Measurements from ENCODE around the gene OCEL1.
A peak's percentile ranks its signal among the peaks of the same experiment; 100 is the strongest.

Gene OCEL1

GRCh38 chr19:17211547-17212446 is 14.2 kb upstream of the OCEL1 start:
- H3K36me3 ChIP-seq (ENCODE audit: insufficient read depth, insufficient read length, low read length), result peaks cover 61% of the 10 kb centered on the region
- no peaks in the 10 kb centered on the region for H3K27me3 ChIP-seq (ENCODE audit: insufficient read depth, insufficient read length)
- H3K9me3 ChIP-seq (ENCODE audit: insufficient read depth, low read length), result no peaks in the 10 kb centered on the region
- no peak overlapping the region for H3K4me3 ChIP-seq (ENCODE audit: insufficient read length, low read depth)
- DNase-seq (ENCODE audit: low read depth, low spot score), result no peak
- TF ChIP-seq ZNF274 (IDR thresholded peaks at IDR 0.05; ENCODE audit: low read depth, low read length), result no peak
- no peak for TF ChIP-seq SUZ12 (IDR thresholded peaks at IDR 0.05; ENCODE audit: extremely low read depth, insufficient read depth, insufficient read length)
- TF ChIP-seq YY1 (IDR thresholded peaks at IDR 0.05; ENCODE audit: insufficient read depth, insufficient read length), result no peak
- peaks cover 21% of the 10 kb centered on the region for H3K4me1 ChIP-seq (ENCODE audit: insufficient read depth, insufficient read length)
- H3K9ac ChIP-seq (ENCODE audit: insufficient read length, low read depth), result peak overlapping the region; percentile 13

DNA sequence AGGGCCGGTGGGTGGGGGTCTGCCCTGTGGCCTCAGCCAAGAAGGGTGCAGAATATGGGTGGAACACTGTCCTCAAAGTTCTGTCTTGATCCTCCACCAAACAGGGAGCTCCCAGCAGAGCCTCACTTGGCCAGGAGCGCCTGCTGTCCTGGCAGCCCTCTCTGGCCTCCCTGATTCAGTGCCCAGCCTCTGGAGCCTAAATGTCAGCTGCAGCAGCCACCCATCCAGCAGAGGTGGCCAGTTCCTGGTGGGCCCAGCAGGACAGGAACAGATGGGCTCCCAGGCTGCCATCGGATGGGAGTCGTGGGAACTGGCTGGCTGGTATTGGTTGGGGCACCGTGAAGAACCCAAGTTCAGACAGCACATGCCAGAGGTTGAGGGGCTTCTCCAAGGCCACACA is 12.7 kb upstream of the OCEL1 start:
- Histone ChIP-seq H3K4me3 (ENCODE audit: insufficient read length, low read depth) (no peak overlapping the region), H3K4me1 (ENCODE audit: insufficient read depth, insufficient read length) (peaks cover 21% of the 10 kb centered on the region), H3K27me3 (ENCODE audit: insufficient read depth, insufficient read length) (no peaks in the 10 kb centered on the region), H3K9me3 (ENCODE audit: insufficient read depth, low read length) (no peaks in the 10 kb centered on the region), H3K9ac (ENCODE audit: insufficient read length, low read depth) (no peak overlapping the region), H3K36me3 (ENCODE audit: insufficient read depth, insufficient read length, low read length) (peaks cover 71% of the 10 kb centered on the region)
- TF ChIP-seq YY1 (IDR thresholded peaks at IDR 0.05; ENCODE audit: insufficient read depth, insufficient read length) (no peak), SUZ12 (IDR thresholded peaks at IDR 0.05; ENCODE audit: extremely low read depth, insufficient read depth, insufficient read length) (no peak), ZNF274 (IDR thresholded peaks at IDR 0.05; ENCODE audit: low read depth, low read length) (no peak)
- no peak for DNase-seq (ENCODE audit: low read depth, low spot score)

DNA sequence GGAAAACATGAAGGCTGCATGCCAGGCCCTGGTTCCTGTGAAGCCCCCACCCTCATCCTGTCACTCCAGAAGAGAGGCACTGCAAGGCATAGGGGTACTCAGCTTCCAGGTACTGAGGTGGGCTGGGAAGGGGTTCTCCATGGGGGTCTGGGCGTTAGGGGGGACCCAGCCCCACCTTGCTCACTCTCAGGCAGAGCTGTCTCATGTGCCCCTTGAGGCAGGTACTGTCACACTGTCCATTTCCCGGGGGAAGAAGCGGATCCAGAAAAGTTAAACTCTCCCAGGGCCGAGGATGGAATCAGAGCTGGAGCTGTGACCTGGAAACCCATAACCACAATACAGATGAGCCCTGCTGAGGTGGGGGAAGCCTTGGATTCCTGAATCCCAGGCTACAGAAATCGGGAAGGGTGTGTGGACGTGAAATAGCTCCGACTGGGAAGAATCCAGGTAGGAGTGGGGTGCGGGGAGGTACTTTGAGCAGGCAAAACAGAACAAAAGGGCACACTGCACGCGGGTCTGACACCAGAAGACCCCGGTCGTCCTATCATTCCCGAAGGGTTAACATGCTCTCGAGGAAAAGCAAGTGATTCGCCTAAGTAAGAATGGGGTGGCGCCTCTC is 11.4 kb upstream of the OCEL1 start:
- H3K9me3 ChIP-seq (ENCODE audit: insufficient read depth, low read length), result no peaks in the 10 kb centered on the region
- H3K27me3 ChIP-seq (ENCODE audit: insufficient read depth, insufficient read length), result no peaks in the 10 kb centered on the region
- DNase-seq (ENCODE audit: low read depth, low spot score), result no peak
- TF ChIP-seq ZNF274 (IDR thresholded peaks at IDR 0.05; ENCODE audit: low read depth, low read length) (no peak), YY1 (IDR thresholded peaks at IDR 0.05; ENCODE audit: insufficient read depth, insufficient read length) (no peak), SUZ12 (IDR thresholded peaks at IDR 0.05; ENCODE audit: extremely low read depth, insufficient read depth, insufficient read length) (no peak)
- peaks cover 67% of the 10 kb centered on the region for H3K36me3 ChIP-seq (ENCODE audit: insufficient read depth, insufficient read length, low read length)
- H3K4me1 ChIP-seq (ENCODE audit: insufficient read depth, insufficient read length), result peaks cover 11% of the 10 kb centered on the region
- peak overlapping the region; percentile 73 for H3K4me3 ChIP-seq (ENCODE audit: insufficient read length, low read depth)
- peak overlapping the region; percentile 95 for H3K9ac ChIP-seq (ENCODE audit: insufficient read length, low read depth)

GRCh38 chr19:17215127-17215971 is 10.7 kb upstream of the OCEL1 start, which contains the start of gene USE1:
Gene USE1, plus strand, starts transcription at chr19:17215357. Its CDS starts 49 bp downstream, at chr19:17215406.
- H3K4me1 ChIP-seq (ENCODE audit: insufficient read depth, insufficient read length), result peaks cover 7% of the 10 kb centered on the region
- H3K9ac ChIP-seq (ENCODE audit: insufficient read length, low read depth), result peak within 1 kb of the TSS; percentile 95
- peak; percentile 89 for DNase-seq (ENCODE audit: low read depth, low spot score)
- no peaks in the 10 kb centered on the region for H3K27me3 ChIP-seq (ENCODE audit: insufficient read depth, insufficient read length)
- peaks cover 64% of the 10 kb centered on the region for H3K36me3 ChIP-seq (ENCODE audit: insufficient read depth, insufficient read length, low read length)
- no peaks in the 10 kb centered on the region for H3K9me3 ChIP-seq (ENCODE audit: insufficient read depth, low read length)
- peak within 1 kb of the TSS; percentile 73 for H3K4me3 ChIP-seq (ENCODE audit: insufficient read length, low read depth)
- TF ChIP-seq ZNF274 (IDR thresholded peaks at IDR 0.05; ENCODE audit: low read depth, low read length) (no peak), SUZ12 (IDR thresholded peaks at IDR 0.05; ENCODE audit: extremely low read depth, insufficient read depth, insufficient read length) (no peak), YY1 (IDR thresholded peaks at IDR 0.05; ENCODE audit: insufficient read depth, insufficient read length) (peak; percentile 95)

GRCh38 chr19:17216058-17216670 is 9.9 kb upstream of the OCEL1 start:
- DNase-seq (ENCODE audit: low read depth, low spot score), result no peak
- peak overlapping the region; percentile 58 for H3K4me3 ChIP-seq (ENCODE audit: insufficient read length, low read depth)
- TF ChIP-seq ZNF274 (IDR thresholded peaks at IDR 0.05; ENCODE audit: low read depth, low read length), result no peak
- no peak for TF ChIP-seq SUZ12 (IDR thresholded peaks at IDR 0.05; ENCODE audit: extremely low read depth, insufficient read depth, insufficient read length)
- no peak for TF ChIP-seq YY1 (IDR thresholded peaks at IDR 0.05; ENCODE audit: insufficient read depth, insufficient read length)

GRCh38 chr19:17219286-17219685 is 6.7 kb upstream of the OCEL1 start:
- TF ChIP-seq ZNF274 (IDR thresholded peaks at IDR 0.05; ENCODE audit: low read depth, low read length) (no peak), YY1 (IDR thresholded peaks at IDR 0.05; ENCODE audit: insufficient read depth, insufficient read length) (no peak)
- Histone ChIP-seq H3K27me3 (ENCODE audit: insufficient read depth, insufficient read length) (no peaks in the 10 kb centered on the region), H3K9me3 (ENCODE audit: insufficient read depth, low read length) (no peaks in the 10 kb centered on the region), H3K9ac (ENCODE audit: insufficient read length, low read depth) (no peak overlapping the region), H3K36me3 (ENCODE audit: insufficient read depth, insufficient read length, low read length) (peaks cover 35% of the 10 kb centered on the region), H3K4me1 (ENCODE audit: insufficient read depth, insufficient read length) (peaks cover 11% of the 10 kb centered on the region), H3K4me3 (ENCODE audit: insufficient read length, low read depth) (no peak overlapping the region)
- no peak for DNase-seq (ENCODE audit: low read depth, low spot score)

More at GRCh38 chr19:17216058-17216670, 9.9 kb upstream of the OCEL1 start:
- Histone ChIP-seq H3K4me1 (ENCODE audit: insufficient read depth, insufficient read length) (peaks cover 11% of the 10 kb centered on the region), H3K9me3 (ENCODE audit: insufficient read depth, low read length) (no peaks in the 10 kb centered on the region), H3K9ac (ENCODE audit: insufficient read length, low read depth) (peak overlapping the region; percentile 15), H3K27me3 (ENCODE audit: insufficient read depth, insufficient read length) (no peaks in the 10 kb centered on the region), H3K36me3 (ENCODE audit: insufficient read depth, insufficient read length, low read length) (peaks cover 61% of the 10 kb centered on the region)
